ENCODE data around the gene RGS19. TPM values are rescaled to one million over a fixed set of nuclear protein-coding genes. Genes with fewer than 3 reads are reported as not detected.

The RGS19 gene
- polyA plus RNA-seq, 1 of the 3 experiments (the other 2 are of a cell fraction) = 20.5 TPM

- H3K4me3 ChIP-seq (ENCODE audit: low read depth in 2 of 2, low read length in 1 of 2) = no peak overlapping the region
- no peak for DNase-seq
- H4K20me1 ChIP-seq (ENCODE audit: insufficient read depth) = no peaks in the 10 kb centered on the region
- H3K9ac ChIP-seq = no peak overlapping the region
- no peak overlapping the region for H3K27ac ChIP-seq (ENCODE audit: low read depth in 2 of 2, low read length in 1 of 2)
- H2AFZ ChIP-seq (ENCODE audit: low read depth) = no peak overlapping the region
- ChIA-PET POLR2A (no interaction called here), CTCF (interaction anchor here (1.0 to 2.9 kb wide), 7 partner anchors 9 to 88 kb away, joined by 4 to 19 read pairs (median 5); partner anchors contain the start of genes LKAAEAR1 and SAMD10)
- peaks cover 0 to 6% of the 10 kb centered on the region in 2 experiments for H3K36me3 ChIP-seq (replicated peaks in 1 of 2; ENCODE audit: control insufficient read depth in 1 of 2, insufficient read depth in 2 of 2, low read length in 1 of 2)
- H3K9me3 ChIP-seq = no peaks in the 10 kb centered on the region
- TF ChIP-seq USF2 (IDR thresholded peaks at IDR 0.05; ENCODE audit: borderline replicate concordance, low read depth, low read length) = no peak
- TF ChIP-seq REST (IDR thresholded peaks at IDR 0.05; ENCODE audit: low read depth, low read length) = no peak
- TF ChIP-seq RXRA (IDR thresholded peaks at IDR 0.05; ENCODE audit: borderline replicate concordance, low read depth) = no peak
- no peak for TF ChIP-seq YY1 (IDR thresholded peaks at IDR 0.05; ENCODE audit: low read depth)
- TF ChIP-seq TEAD4 (IDR thresholded peaks at IDR 0.05; ENCODE audit: borderline replicate concordance, insufficient read depth) = no peak
- no peak for TF ChIP-seq RAD21 (IDR thresholded peaks at IDR 0.05; ENCODE audit: low read length)
- no peak for TF ChIP-seq NFIC (IDR thresholded peaks at IDR 0.05; ENCODE audit: borderline replicate concordance)
- TF ChIP-seq ELF1 (IDR thresholded peaks at IDR 0.05) = no peak
- H3K79me2 ChIP-seq (ENCODE audit: insufficient read depth) = peaks cover 15% of the 10 kb centered on the region; the same call in 1 of the 2 replicates
- no peak overlapping the region for H3K4me2 ChIP-seq
- no peaks in the 10 kb centered on the region for H3K27me3 ChIP-seq (ENCODE audit: insufficient read depth)
- H3F3A ChIP-seq (replicated peaks; ENCODE audit: insufficient read depth) = peaks cover 4% of the 10 kb centered on the region
- no peaks in the 10 kb centered on the region for H3K9me2 ChIP-seq
- peaks cover 9 to 15% of the 10 kb centered on the region in 2 experiments; a peak in 2 of 4 replicates for H3K4me1 ChIP-seq (ENCODE audit: control insufficient read depth in 1 of 2, insufficient read depth in 2 of 2, low read depth in 1 of 2, low read length in 1 of 2)
- 87% methylated on average over 4 of the region's 12 CpGs for WGBS (ENCODE audit: low lambda C conversion rate)
Measured at GRCh38 chr20:64067733-64068307, 11.5 kb downstream of the RGS19 start.

- WGBS (ENCODE audit: low lambda C conversion rate) = 90% methylated on average over 3 of the region's 6 CpGs
- H3K4me3 ChIP-seq (ENCODE audit: low read depth in 2 of 2, low read length in 1 of 2) = no peak overlapping the region
- no peaks in the 10 kb centered on the region for H3K9me3 ChIP-seq
- no peak overlapping the region for H3K4me2 ChIP-seq
- H3K27ac ChIP-seq (ENCODE audit: low read depth in 2 of 2, low read length in 1 of 2) = no peak overlapping the region
- H3K4me1 ChIP-seq (ENCODE audit: control insufficient read depth in 1 of 2, insufficient read depth in 2 of 2, low read depth in 1 of 2, low read length in 1 of 2) = peaks cover 14 to 20% of the 10 kb centered on the region in 2 experiments; a peak in 2 of 4 replicates
- no peak overlapping the region for H3K9ac ChIP-seq
- peaks cover 15% of the 10 kb centered on the region; the same call in 1 of the 2 replicates for H3K79me2 ChIP-seq (ENCODE audit: insufficient read depth)
- TF ChIP-seq RCOR1 (IDR thresholded peaks at IDR 0.05; ENCODE audit: low read length) (no peak), YY1 (IDR thresholded peaks at IDR 0.05; ENCODE audit: low read depth) (no peak), FOSL2 (IDR thresholded peaks at IDR 0.05; ENCODE audit: borderline replicate concordance, low read depth) (no peak), FOXJ3 (CRISPR knock-in tag; IDR thresholded peaks at IDR 0.05) (no peak), NFIC (IDR thresholded peaks at IDR 0.05; ENCODE audit: borderline replicate concordance) (no peak), MAX (IDR thresholded peaks at IDR 0.05; ENCODE audit: low read depth) (no peak), ELF1 (IDR thresholded peaks at IDR 0.05) (no peak), EZH2phosphoT487 (IDR thresholded peaks at IDR 0.05; ENCODE audit: borderline replicate concordance, low read depth) (no peak), FOXM1 (IDR thresholded peaks at IDR 0.05; ENCODE audit: low read depth) (no peak), MEF2A (IDR thresholded peaks at IDR 0.05; ENCODE audit: borderline replicate concordance, low read depth) (no peak)
- H2AFZ ChIP-seq (ENCODE audit: low read depth) = no peak overlapping the region
- ChIA-PET CTCF (interaction anchor here (0.8 to 2.0 kb wide), 4 partner anchors 10 to 87 kb away, joined by 3 to 12 read pairs (median 4); partner anchors contain the start of gene SAMD10), POLR2A (no interaction called here)
- H3K9me2 ChIP-seq = no peaks in the 10 kb centered on the region
- no peaks in the 10 kb centered on the region for H3K27me3 ChIP-seq (ENCODE audit: insufficient read depth)
- no peaks in the 10 kb centered on the region for H3K36me3 ChIP-seq (replicated peaks in 1 of 2; ENCODE audit: control insufficient read depth in 1 of 2, insufficient read depth in 2 of 2, low read length in 1 of 2)
- DNase-seq = no peak
- no peaks in the 10 kb centered on the region for H4K20me1 ChIP-seq (ENCODE audit: insufficient read depth)
- H3F3A ChIP-seq (replicated peaks; ENCODE audit: insufficient read depth) = peaks cover 4% of the 10 kb centered on the region
Measured at GRCh38 chr20:64067005-64067632, 12.2 kb downstream of the RGS19 start.

Measured in SK-N-SH (cell line).